HepG2 (cell line): ENCODE results near the gene ZNF513. TPM values are rescaled to one million over a fixed set of nuclear protein-coding genes. Genes with fewer than 3 reads are reported as not detected.
A peak's percentile ranks its signal among the peaks of the same experiment; 100 is the strongest.

Experiments used
- BCL6 ChIP-seq: IDR thresholded peaks from 2 replicates; pipeline ENCODE4 v1.6.1; 2016; ENCODE audit warnings: missing genetic modification reagents, missing compliant biosample characterization
- FLYWCH1 ChIP-seq: sonication (generic); formaldehyde crosslinking; IDR thresholded peaks from 2 replicates; pipeline ENCODE4 v1.8.1; 2023; ENCODE audit warnings: mild to moderate bottlenecking, missing genetic modification reagents
- MBNL3 ChIP-seq: fragments of 250-450 bp; sonication (Bioruptor Pico); conservative IDR thresholded peaks from 2 replicates; pipeline ENCODE4 v1.8.0; 2022; ENCODE audit warnings: mild to moderate bottlenecking, inconsistent platforms
- MXI1 ChIP-seq: IDR thresholded peaks from 3 replicates; pipeline ENCODE4 v1.6.1; 2012; ENCODE audit warnings: low read depth, low read length, inconsistent platforms, borderline replicate concordance
- NR3C1 ChIP-seq: sonication (generic); formaldehyde crosslinking; IDR thresholded peaks from 2 replicates; pipeline ENCODE4 v1.4.0; 2020; ENCODE audit warnings: missing genetic modification reagents
- RCOR2 ChIP-seq: IDR thresholded peaks from 2 replicates; pipeline ENCODE4 v1.6.1; 2016; ENCODE audit warnings: missing biosample characterization, missing genetic modification reagents
- RXRA ChIP-seq: sonication (generic); formaldehyde crosslinking; IDR thresholded peaks from 2 replicates; pipeline ENCODE4 v1.5.1; 2020; ENCODE audit warnings: missing genetic modification reagents
- SOX13 ChIP-seq, 3 experiments: fragments of 450-650 bp in 1 of 3; sonication (generic) in 1 of 3; formaldehyde crosslinking in 1 of 3; IDR thresholded peaks in 2 of 3; conservative IDR thresholded peaks in 1 of 3; 2 replicates each; pipeline versions ENCODE4 v1.5.0 to v1.6.1; 2016 to 2020; ENCODE audit warnings: antibody characterized with exemption in 1 of 3, mild to moderate bottlenecking in 1 of 3, missing compliant biosample characterization in 1 of 3, missing genetic modification reagents in 1 of 3, moderate library complexity in 1 of 3
- SRSF4 ChIP-seq: fragments of 200-400 bp; formaldehyde crosslinking; IDR thresholded peaks from one replicate; pipeline ENCODE4 v1.6.1; 2018; ENCODE audit warnings: mild to moderate bottlenecking, low read depth, low read length, moderate library complexity; ENCODE audit not compliant: poor library complexity, severe bottlenecking
- TP53 ChIP-seq: sonication (generic); formaldehyde crosslinking; conservative IDR thresholded peaks from 2 replicates; pipeline ENCODE4 v1.4.0; 2020; ENCODE audit warnings: missing genetic modification reagents
- TSC22D2 ChIP-seq: sonication (generic); formaldehyde crosslinking; IDR thresholded peaks from 2 replicates; pipeline ENCODE4 v1.5.1; 2020; ENCODE audit warnings: missing genetic modification reagents, mild to moderate bottlenecking, borderline replicate concordance
- ZFP36L2 ChIP-seq: sonication (generic); formaldehyde crosslinking; IDR thresholded peaks from 2 replicates; pipeline ENCODE4 v1.4.0; 2020; ENCODE audit warnings: missing genetic modification reagents
- ZNF496 ChIP-seq: sonication (generic); formaldehyde crosslinking; IDR thresholded peaks from 2 replicates; pipeline ENCODE4 v1.8.1; 2023; ENCODE audit warnings: mild to moderate bottlenecking, moderate library complexity, missing genetic modification reagents; ENCODE audit not compliant: insufficient replicate concordance
- ZNF737 ChIP-seq: sonication (generic); formaldehyde crosslinking; IDR thresholded peaks from 2 replicates; pipeline ENCODE4 v1.5.0; 2020; ENCODE audit warnings: missing genetic modification reagents, mild to moderate bottlenecking, borderline replicate concordance
- ZNF773 ChIP-seq: sonication (generic); formaldehyde crosslinking; IDR thresholded peaks from 2 replicates; pipeline ENCODE4 v1.4.0; 2020; ENCODE audit warnings: missing genetic modification reagents, borderline replicate concordance
- ZNF841 ChIP-seq: sonication (generic); formaldehyde crosslinking; IDR thresholded peaks from 2 replicates; pipeline ENCODE4 v1.8.1; 2023; ENCODE audit warnings: missing genetic modification reagents, borderline replicate concordance
- polyA plus RNA-seq, 8 experiments: library from polyadenylated mRNA; depleted of rRNA in 3 of 8; stranded (reverse) in 7 of 8; unstranded in 1 of 8; fragments of >200 nt; fragmentation: Illumina TruSeq in 4 of 8; extraction: Trizol in 4 of 8; gene quantifications; 2 replicates each; pipeline versions ENCODE4 v1.2.1 to v1.2.3, GENCODE V29; 2011 to 2016; ENCODE audit warnings: low read depth in 4 of 8, missing spikeins in 1 of 8, mixed read lengths in 1 of 8; ENCODE audit not compliant: insufficient read depth in 1 of 8
- total RNA-seq, 5 experiments: library from RNA; depleted of rRNA; stranded (reverse); fragments of >200 nt; fragmentation: Illumina TruSeq; extraction: Trizol; gene quantifications; 2 replicates each; pipeline ENCODE4 v1.2.3, GENCODE V29; 2016; ENCODE audit warnings: low read depth in 1 of 5
- TF ChIP-seq, protein P1 (sequence below): sonication (generic); formaldehyde crosslinking; IDR thresholded peaks from 2 replicates; pipeline ENCODE4 v1.9.0; 2022; ENCODE audit warnings: missing genetic modification reagents, mild to moderate bottlenecking, borderline replicate concordance
- TF ChIP-seq, protein P2 (sequence below): sonication (generic); formaldehyde crosslinking; IDR thresholded peaks from 2 replicates; pipeline ENCODE4 v1.4.0; 2020; ENCODE audit warnings: missing genetic modification reagents, borderline replicate concordance
- TF ChIP-seq, protein P3 (sequence below): fragments of 450-650 bp; IDR thresholded peaks from 2 replicates; pipeline ENCODE4 v1.6.1; 2017; ENCODE audit warnings: mild to moderate bottlenecking

Gene ZNF513
- total and polyA plus RNA-seq, 2 of the 13 experiments (the other 11 are each of a cell fraction or from before 2014, with no cell fraction given) = 4.9 to 6.3 TPM

DNA sequence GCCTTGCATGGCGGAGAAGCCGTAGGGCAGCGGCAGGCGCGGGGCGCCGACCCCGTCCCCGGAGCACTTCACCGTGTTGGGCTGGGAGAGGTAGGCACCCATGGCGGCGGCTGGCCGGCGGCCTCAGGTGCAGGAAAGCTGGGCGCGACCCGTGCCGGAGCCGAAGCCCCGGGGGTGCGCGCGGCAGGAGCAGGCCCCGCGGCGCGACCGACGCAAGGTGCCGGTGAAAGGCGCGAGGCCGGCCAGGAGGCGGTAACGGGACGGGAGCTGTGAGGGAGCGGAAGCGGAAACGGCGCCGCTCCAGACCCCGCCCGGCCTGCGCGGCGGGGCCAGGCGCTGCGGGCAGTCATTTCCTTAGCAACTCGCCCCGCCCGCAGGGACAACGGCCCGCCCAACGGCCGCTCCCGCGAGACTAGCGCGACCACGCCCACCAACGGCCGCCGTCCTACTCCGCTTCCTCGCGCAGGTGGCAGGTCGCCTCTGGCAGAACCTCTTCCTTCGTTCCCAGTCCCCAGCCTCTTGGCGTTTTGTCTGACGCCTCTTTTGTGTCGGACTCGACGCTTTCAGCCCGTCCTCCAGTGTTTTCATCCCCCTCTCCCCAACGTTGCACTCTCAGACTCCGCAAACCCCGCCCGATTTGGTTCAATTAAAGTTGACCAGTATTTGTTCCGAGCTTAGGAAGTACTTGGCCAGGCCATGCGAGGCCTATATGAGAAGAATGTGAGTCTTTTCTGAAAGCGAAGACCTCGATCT is 29.0 kb upstream of the ZNF513 start, which contains the start of gene PPM1G (continued):
- TF ChIP-seq, protein P1, sequence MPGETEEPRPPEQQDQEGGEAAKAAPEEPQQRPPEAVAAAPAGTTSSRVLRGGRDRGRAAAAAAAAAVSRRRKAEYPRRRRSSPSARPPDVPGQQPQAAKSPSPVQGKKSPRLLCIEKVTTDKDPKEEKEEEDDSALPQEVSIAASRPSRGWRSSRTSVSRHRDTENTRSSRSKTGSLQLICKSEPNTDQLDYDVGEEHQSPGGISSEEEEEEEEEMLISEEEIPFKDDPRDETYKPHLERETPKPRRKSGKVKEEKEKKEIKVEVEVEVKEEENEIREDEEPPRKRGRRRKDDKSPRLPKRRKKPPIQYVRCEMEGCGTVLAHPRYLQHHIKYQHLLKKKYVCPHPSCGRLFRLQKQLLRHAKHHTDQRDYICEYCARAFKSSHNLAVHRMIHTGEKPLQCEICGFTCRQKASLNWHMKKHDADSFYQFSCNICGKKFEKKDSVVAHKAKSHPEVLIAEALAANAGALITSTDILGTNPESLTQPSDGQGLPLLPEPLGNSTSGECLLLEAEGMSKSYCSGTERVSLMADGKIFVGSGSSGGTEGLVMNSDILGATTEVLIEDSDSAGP = peak; percentile 91; the same call in 1 of the 2 replicates
- TF ChIP-seq ZFP36L2 (CRISPR knock-in tag) (no peak; the same call in 1 of the 2 replicates), MBNL3 (CRISPR knock-in tag) (no peak), ZNF841 (CRISPR knock-in tag) (no peak), TSC22D2 (CRISPR knock-in tag) (peak; percentile 81; the same call in 1 of the 2 replicates), ZNF773 (CRISPR knock-in tag) (peak; percentile 69; the same call in 1 of the 2 replicates), SRSF4 (no peak), FLYWCH1 (peak; percentile 21; the same call in 1 of the 2 replicates), MXI1 (peak; percentile 91), RXRA (no peak; the same call in none of the 2 replicates), ZNF737 (CRISPR knock-in tag) (no peak), TP53 (CRISPR knock-in tag) (peak; percentile 52; the same call in 1 of the 2 replicates), RCOR2 (no peak), ZNF496 (CRISPR knock-in tag) (no peak), NR3C1 (CRISPR knock-in tag) (no peak), SOX13 (IDR thresholded peaks at IDR 0.05) (no peak), SOX13 (CRISPR knock-in tag; conservative IDR thresholded peaks at IDR 0.05 in 1 of 2, IDR thresholded peaks at IDR 0.05 in 1 of 2) (peak in 1 of 2 experiments; percentile 45; a peak in 1 of 4 replicates), BCL6 (CRISPR knock-in tag) (peak; percentile 40; the same call in 1 of the 2 replicates)
- TF ChIP-seq, protein P2, sequence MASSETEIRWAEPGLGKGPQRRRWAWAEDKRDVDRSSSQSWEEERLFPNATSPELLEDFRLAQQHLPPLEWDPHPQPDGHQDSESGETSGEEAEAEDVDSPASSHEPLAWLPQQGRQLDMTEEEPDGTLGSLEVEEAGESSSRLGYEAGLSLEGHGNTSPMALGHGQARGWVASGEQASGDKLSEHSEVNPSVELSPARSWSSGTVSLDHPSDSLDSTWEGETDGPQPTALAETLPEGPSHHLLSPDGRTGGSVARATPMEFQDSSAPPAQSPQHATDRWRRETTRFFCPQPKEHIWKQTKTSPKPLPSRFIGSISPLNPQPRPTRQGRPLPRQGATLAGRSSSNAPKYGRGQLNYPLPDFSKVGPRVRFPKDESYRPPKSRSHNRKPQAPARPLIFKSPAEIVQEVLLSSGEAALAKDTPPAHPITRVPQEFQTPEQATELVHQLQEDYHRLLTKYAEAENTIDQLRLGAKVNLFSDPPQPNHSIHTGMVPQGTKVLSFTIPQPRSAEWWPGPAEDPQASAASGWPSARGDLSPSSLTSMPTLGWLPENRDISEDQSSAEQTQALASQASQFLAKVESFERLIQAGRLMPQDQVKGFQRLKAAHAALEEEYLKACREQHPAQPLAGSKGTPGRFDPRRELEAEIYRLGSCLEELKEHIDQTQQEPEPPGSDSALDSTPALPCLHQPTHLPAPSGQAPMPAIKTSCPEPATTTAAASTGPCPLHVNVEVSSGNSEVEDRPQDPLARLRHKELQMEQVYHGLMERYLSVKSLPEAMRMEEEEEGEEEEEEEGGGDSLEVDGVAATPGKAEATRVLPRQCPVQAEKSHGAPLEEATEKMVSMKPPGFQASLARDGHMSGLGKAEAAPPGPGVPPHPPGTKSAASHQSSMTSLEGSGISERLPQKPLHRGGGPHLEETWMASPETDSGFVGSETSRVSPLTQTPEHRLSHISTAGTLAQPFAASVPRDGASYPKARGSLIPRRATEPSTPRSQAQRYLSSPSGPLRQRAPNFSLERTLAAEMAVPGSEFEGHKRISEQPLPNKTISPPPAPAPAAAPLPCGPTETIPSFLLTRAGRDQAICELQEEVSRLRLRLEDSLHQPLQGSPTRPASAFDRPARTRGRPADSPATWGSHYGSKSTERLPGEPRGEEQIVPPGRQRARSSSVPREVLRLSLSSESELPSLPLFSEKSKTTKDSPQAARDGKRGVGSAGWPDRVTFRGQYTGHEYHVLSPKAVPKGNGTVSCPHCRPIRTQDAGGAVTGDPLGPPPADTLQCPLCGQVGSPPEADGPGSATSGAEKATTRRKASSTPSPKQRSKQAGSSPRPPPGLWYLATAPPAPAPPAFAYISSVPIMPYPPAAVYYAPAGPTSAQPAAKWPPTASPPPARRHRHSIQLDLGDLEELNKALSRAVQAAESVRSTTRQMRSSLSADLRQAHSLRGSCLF (CRISPR knock-in tag) = 0 out of 2 replicates have a peak, but pooled peaks have one; percentile 44
- TF ChIP-seq, protein P3, sequence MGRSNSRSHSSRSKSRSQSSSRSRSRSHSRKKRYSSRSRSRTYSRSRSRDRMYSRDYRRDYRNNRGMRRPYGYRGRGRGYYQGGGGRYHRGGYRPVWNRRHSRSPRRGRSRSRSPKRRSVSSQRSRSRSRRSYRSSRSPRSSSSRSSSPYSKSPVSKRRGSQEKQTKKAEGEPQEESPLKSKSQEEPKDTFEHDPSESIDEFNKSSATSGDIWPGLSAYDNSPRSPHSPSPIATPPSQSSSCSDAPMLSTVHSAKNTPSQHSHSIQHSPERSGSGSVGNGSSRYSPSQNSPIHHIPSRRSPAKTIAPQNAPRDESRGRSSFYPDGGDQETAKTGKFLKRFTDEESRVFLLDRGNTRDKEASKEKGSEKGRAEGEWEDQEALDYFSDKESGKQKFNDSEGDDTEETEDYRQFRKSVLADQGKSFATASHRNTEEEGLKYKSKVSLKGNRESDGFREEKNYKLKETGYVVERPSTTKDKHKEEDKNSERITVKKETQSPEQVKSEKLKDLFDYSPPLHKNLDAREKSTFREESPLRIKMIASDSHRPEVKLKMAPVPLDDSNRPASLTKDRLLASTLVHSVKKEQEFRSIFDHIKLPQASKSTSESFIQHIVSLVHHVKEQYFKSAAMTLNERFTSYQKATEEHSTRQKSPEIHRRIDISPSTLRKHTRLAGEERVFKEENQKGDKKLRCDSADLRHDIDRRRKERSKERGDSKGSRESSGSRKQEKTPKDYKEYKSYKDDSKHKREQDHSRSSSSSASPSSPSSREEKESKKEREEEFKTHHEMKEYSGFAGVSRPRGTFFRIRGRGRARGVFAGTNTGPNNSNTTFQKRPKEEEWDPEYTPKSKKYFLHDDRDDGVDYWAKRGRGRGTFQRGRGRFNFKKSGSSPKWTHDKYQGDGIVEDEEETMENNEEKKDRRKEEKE = no peak
